GM23248 (cell line): ENCODE results near the gene PRSS36.

Experiments
- EZH2 ChIP-seq: fragments of 200-600 bp; sonication (generic); IDR thresholded peaks from 2 replicates; pipeline ENCODE4 v1.6.1; 2018; ENCODE audit warnings: antibody characterized with exemption, mild to moderate bottlenecking; ENCODE audit not compliant: insufficient read depth, poor library complexity, severe bottlenecking
- EZH2phosphoT487 ChIP-seq: fragments of 200-600 bp; sonication (generic); IDR thresholded peaks from 2 replicates; pipeline ENCODE4 v1.6.1; 2018; ENCODE audit warnings: antibody characterized with exemption, moderate library complexity, mild to moderate bottlenecking, low read depth; ENCODE audit not compliant: insufficient read depth

- TF ChIP-seq EZH2phosphoT487 (no peak), EZH2 (no peak)
These were observed 48.5 kb upstream of the PRSS36 start for GRCh38 chr16:31198207-31198882.
